Measurements from ENCODE around the gene MCOLN1.
"Not testable (repeated sequence)": the region's sequence is repeated elsewhere in the genome, so short reads cannot be mapped to it uniquely, and the experiment has no call there.

- TF ChIP-seq EZH2 (IDR thresholded peaks at IDR 0.05; ENCODE audit: borderline replicate concordance); CTCF (IDR thresholded peaks at IDR 0.05; ENCODE audit: poor library complexity); EZH2phosphoT487 (IDR thresholded peaks at IDR 0.05; ENCODE audit: low read depth, severe bottlenecking, unreplicated experiment): not testable (repeated sequence)
These were observed 55.0 kb downstream of the MCOLN1 start for GRCh38 chr19:7577422-7577821.

All from hepatocyte (in vitro differentiated cells).